Stimulated activated naive B cell treated with anti-CD40 and anti-IgM and Interleukin-4, amounts not matched to agents 10 μg/mL and 1 μg/mL and 100 μg/mL, for 72 hours (primary cell): Measurements from ENCODE around the gene TPGS1.

Source experiments
- ATAC-seq, 2 donors: fragments of 150-1000 bp; cut with Tn5 transposase; replicated peaks; 2 replicates each; pipeline ENCODE4 v1.10.0; 2021; ENCODE audit warnings: moderate library complexity in 1 of 2
- DNase-seq: peaks from one replicate; pipeline ENCODE4 v3.0.0; 2021
- H3K27ac Mint-ChIP-seq: one replicate; pipeline ENCODE4 v1.8.0; 2022; ENCODE audit warnings: mild to moderate bottlenecking, mixed read lengths
- H3K27me3 Mint-ChIP-seq, 2 donors: one replicate each; pipeline ENCODE4 v1.8.0; 2022; ENCODE audit warnings: mixed read lengths in 2 of 2
- H3K36me3 Mint-ChIP-seq, 2 donors: one replicate each; pipeline ENCODE4 v1.8.0; 2022; ENCODE audit warnings: mixed read lengths in 2 of 2, mild to moderate bottlenecking in 1 of 2
- H3K4me1 Mint-ChIP-seq, 2 donors: one replicate each; pipeline ENCODE4 v1.8.0; 2022; ENCODE audit warnings: mixed read lengths in 2 of 2, mild to moderate bottlenecking in 1 of 2
- H3K4me3 Mint-ChIP-seq, 2 donors: one replicate each; pipeline ENCODE4 v1.8.0; 2022; ENCODE audit warnings: mild to moderate bottlenecking in 2 of 2, mixed read lengths in 2 of 2, moderate library complexity in 1 of 2
- H3K9me3 Mint-ChIP-seq, 2 donors: one replicate each; pipeline ENCODE4 v1.8.0; 2022; ENCODE audit warnings: mixed read lengths in 2 of 2, mild to moderate bottlenecking in 1 of 2

The TPGS1 gene

DNA sequence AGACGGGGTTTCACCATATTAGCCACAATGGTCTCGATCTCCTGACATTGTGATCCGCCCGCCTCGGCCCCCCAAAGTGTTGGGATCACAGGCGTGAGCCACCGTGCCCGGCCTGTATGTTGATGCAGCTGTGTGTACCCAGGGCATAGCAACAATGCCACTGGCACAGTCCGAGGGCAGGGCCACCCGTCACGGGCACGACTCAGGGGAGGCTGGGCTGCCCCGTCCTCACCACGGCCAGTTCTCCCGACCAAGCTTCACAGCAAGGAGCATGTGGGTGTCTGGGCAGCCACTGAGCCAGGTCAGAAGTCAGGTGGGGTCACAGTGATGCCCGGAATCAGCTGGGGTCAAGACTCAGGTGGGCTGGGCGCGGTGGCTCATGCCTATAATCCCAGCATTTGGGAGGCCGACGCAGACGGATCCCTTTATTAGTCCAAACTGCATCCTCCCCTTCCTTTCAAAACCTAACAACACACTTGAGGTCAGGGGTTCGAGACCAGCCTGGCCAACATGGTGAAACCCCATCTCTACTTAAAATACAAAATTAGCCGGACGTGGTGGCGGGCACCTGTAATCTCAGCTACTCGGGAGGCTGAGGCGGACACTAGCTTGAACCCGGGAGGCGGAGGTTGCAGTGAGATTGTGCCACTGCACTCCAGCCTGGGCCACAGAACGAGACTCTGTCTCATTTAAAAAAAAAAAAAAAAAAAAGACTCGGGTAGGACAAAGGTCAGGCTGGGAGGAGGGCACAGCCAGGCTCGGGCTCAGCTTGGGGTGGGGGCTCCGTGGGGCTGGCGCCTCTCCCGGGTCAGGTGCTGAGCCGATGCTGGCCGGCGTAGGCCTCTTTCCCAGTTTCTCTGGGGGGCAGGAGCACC is 23.1 kb downstream of the TPGS1 start:
- Mint-ChIP-seq H3K9me3 (no peaks in the 10 kb centered on the region), H3K36me3 (peaks cover 3 to 4% of the 10 kb centered on the region in 2 donors), H3K4me1 (peaks cover 15 to 31% of the 10 kb centered on the region in 2 donors), H3K27ac (peak overlapping the region; percentile 91), H3K4me3 (peak overlapping the region; percentile 86 to 91), H3K27me3 (peaks cover 10 to 12% of the 10 kb centered on the region in 2 donors)
- ATAC-seq (peak; percentile 1), DNase-seq (no peak)

DNA sequence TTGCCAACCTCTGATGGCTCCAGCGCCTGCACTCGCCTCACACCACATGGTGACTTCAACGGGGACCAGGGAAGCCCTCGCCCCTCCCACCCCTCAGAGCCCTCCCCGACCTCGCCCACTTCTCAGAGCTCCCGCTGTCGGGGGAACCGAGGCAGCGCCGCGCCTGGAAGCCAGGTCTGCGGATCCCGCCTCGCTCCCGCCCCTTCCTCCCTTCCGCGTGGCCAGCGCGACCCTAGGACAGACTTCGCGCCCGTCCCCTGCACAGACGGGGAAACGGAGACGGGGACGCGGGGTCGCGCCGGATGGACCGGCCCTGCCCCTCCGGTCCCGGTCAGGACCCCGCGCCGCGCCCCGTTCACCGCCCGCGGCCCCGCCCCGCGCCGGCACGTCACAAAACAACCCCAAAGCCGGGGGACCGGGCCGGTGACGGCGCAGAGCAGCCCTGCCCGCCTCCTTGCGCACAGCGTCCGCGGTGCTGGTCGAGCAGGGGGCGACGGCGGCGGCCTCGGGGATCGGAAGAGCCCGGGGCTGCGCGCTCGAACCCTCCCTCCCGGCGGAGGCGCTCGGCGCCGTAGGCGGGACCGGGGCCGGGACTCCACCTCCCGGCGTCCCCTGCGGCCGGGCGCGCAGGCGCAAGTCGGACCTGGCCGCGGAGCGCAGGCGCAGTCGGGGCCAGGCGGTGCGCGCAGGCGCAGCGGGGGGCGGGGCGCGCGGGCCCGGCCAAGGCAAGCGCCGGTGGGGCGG is 23.9 kb downstream of the TPGS1 start:
- H3K27ac Mint-ChIP-seq, result peak overlapping the region; percentile 91

DNA sequence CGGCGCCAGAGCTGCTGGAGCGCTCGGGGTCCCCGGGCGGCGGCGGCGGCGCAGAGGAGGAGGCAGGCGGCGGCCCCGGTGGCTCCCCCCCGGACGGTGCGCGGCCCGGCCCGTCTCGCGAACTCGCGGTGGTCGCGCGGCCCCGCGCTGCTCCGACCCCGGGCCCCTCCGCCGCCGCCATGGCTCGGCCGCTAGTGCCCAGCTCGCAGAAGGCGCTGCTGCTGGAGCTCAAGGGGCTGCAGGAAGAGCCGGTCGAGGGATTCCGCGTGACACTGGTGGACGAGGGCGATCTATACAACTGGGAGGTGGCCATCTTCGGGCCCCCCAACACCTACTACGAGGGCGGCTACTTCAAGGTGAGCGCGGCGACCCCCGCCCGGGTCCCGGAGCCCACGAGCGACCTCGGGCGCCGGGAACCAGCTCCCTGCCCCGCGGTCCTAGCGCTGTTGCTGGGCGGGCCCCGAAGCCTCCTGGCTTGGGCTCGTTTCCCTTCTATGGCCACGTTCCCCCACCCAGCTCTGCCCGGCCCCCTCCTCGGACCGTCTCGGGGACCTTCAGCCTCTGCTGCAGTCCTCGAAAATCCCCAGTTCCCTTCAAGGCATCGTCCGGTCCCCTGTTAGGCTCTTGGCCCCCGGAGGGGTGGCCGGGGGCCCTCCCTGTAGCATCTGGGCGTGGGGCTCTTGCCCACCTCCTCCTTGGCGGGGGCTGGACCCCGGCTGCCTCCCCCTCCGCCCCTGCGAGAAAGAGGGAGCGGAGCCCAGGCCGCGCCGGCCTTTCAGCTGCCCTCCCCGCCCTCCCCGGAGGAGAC is 24.7 kb downstream of the TPGS1 start, which contains the start of gene CDC34:
Gene CDC34, plus strand, starts transcription at position 8 of the 808 bp plus-strand sequence. Its CDS starts 172 bp downstream, at position 180.
- no peaks in the 10 kb centered on the region for H3K9me3 Mint-ChIP-seq
- peaks cover 4% of the 10 kb centered on the region in 2 donors for H3K27me3 Mint-ChIP-seq
- H3K36me3 Mint-ChIP-seq, result peaks cover 4 to 5% of the 10 kb centered on the region in 2 donors
- ATAC-seq (peak; percentile 41 to 44), DNase-seq (no peak)
- H3K27ac Mint-ChIP-seq, result peak within 1 kb of the TSS; percentile 91
- peaks cover 15 to 31% of the 10 kb centered on the region in 2 donors for H3K4me1 Mint-ChIP-seq
- peak within 1 kb of the TSS; percentile 86 to 91 for H3K4me3 Mint-ChIP-seq

More for the DNA sequence above, 23.9 kb downstream of the TPGS1 start:
- H3K4me3 Mint-ChIP-seq, result peak overlapping the region; percentile 86 to 91
- H3K36me3 Mint-ChIP-seq, result peaks cover 4 to 5% of the 10 kb centered on the region in 2 donors
- ATAC-seq (peak; percentile 70 to 82), DNase-seq (peak; percentile 82)
- peaks cover 15 to 31% of the 10 kb centered on the region in 2 donors for H3K4me1 Mint-ChIP-seq
- H3K27me3 Mint-ChIP-seq, result peaks cover 7 to 8% of the 10 kb centered on the region in 2 donors
- no peaks in the 10 kb centered on the region for H3K9me3 Mint-ChIP-seq

DNA sequence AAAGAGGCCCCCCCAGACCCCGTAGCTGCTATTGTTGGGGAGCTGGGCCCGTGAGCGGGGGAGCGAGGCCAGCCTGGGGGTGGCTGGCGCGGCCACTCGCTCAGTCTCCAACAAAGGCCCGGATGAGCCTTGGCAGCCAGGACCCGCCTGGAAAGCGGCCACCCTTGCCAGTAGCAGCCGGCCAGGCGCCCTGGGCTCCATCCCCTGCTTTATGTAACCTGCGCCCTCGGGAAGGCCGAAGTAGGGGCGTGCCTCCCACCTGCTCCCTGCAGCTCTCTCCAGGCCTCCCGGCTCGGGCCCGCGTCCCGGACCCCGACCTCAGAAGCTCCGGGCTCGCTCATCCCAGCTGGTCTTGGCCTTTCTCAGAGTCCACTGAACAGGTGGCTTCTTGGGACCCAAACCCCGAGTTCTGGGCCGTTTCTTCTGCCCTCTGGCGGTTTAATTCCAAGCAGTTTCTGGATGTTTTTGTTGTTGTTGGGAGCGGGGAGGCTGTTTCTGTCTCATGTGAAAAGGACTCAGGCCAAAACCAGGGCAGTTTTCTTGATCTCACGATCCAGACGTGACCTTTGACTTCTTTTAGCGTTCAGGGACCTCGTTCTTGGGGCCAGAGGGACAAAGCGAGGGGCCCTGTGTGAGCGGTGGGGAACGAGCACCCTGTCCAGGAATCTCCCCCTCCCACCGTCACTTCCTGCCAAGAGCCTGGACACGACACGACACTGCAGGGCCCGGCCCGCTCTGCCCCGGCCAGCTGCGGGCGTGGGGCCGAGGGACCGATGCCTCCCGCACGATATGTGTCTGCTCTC is 25.5 kb downstream of the TPGS1 start:
- Mint-ChIP-seq H3K4me1 (peaks cover 15 to 31% of the 10 kb centered on the region in 2 donors), H3K36me3 (peaks cover 4 to 6% of the 10 kb centered on the region in 2 donors), H3K4me3 (peak overlapping the region; percentile 83 to 91), H3K27me3 (peaks cover 0 to 4% of the 10 kb centered on the region in 2 donors), H3K27ac (peak overlapping the region; percentile 75), H3K9me3 (no peaks in the 10 kb centered on the region)
- no peak for DNase-seq
- peak; percentile 2 to 8 for ATAC-seq

DNA sequence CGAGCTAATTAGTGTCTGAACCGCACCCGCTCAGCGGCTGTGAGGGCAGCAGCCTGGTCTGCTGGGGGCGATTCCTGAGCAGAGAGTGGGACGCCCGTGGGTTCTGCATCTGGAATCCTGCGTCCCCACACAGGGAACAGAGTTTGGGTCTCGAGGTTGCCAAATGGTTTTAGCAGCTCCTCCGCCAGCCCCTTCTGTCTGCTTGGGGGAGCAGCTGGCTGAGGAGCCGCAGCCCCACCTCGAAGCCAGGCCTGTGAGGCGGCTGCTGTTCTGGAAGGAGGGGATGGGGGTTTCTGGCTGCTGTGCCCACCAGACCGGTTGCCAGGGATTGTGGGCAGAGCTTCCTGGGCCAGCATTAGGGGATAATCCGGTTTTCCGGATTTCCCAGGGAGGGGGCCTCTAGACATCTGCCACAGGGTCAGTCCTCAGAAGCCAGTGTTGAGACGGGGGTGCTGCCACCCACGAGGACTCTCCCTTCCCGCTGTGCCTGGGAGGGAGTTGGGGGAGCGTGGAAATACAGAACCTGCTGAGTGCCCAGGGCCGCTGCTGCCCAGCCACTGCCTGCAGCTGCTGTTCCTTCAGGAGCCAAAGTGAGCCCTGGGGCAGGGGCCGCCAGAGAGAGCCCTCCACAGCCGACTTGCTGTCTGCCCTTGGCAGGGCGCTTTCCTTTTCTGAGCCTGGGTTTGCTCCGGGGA is 26.2 kb downstream of the TPGS1 start:
- Mint-ChIP-seq H3K36me3 (peaks cover 9 to 13% of the 10 kb centered on the region in 2 donors), H3K27ac (peak overlapping the region; percentile 67), H3K27me3 (peaks cover 0 to under 1% of the 10 kb centered on the region in 2 donors)

DNA sequence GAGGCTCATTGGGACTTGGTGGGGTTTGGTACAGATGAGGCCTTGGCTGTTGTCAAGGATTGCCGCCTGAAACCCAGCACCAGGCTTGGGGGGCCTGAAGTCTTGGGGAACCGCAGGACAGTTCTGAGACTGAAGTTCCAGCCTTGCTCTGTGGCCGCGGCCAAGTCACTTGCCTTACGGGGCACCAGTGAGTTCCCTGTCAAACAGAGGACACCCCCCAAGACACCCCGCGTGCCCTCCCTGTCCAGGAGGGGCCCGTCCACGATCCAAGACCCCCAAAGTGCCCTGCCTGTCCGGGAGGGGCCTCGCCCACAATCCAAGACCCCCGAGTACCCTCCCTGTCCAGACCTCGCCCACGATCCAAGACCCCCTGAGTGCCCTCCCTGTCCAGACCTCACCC is 26.8 kb downstream of the TPGS1 start:
- Mint-ChIP-seq H3K9me3 (no peaks in the 10 kb centered on the region), H3K36me3 (peaks cover 14 to 17% of the 10 kb centered on the region in 2 donors), H3K4me3 (no peak overlapping the region), H3K27ac (no peak overlapping the region), H3K4me1 (peaks cover 17 to 31% of the 10 kb centered on the region in 2 donors), H3K27me3 (no peaks in the 10 kb centered on the region)
- ATAC-seq (no peak), DNase-seq (no peak)

More for the DNA sequence above, 26.2 kb downstream of the TPGS1 start:
- no peak for DNase-seq
- no peak for ATAC-seq
- Mint-ChIP-seq H3K9me3 (no peaks in the 10 kb centered on the region), H3K4me1 (peaks cover 17 to 31% of the 10 kb centered on the region in 2 donors), H3K4me3 (peak overlapping the region; percentile 83 to 91)

DNA sequence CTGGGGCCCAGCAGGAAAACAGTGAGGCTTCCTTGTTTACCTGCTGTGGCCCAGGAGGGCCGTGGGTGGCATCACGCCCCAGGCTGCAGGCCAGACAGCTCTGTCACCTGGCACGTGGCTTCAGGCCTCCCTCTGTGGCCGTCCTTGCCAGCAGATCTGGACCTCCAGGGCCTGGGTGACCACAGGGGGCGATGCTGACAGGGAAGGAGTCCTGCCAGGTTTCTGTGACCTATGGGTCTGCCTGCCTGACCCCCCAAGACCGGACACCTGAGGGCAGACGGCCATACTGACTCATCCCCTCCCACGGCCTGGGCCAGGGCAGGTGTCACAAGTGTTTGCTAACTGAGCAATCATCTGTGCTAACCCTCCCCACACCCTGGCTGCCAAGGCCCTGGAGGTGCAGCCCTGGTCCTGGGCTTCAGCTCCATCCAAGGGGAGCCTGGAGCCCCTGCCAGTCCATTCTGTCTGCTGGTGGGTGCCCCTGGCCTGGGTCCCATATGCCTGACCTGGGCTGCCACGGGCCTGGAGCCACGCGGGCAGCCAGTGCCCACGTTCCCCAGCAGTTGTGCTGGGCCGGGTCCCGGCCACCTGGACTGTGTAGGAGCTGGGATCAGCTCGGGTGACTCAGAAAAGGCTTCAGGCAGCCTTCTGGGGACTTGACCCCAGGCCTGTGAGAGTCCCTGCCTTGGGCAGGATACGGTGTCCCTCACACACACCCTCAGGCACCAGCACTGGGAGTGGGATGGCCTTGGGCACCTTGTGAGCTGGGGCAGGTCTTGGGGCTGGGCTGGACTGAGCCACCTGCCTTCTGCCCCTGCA is 27.9 kb downstream of the TPGS1 start:
- DNase-seq (no peak), ATAC-seq (no peak)
- peaks cover 21 to 22% of the 10 kb centered on the region in 2 donors for H3K36me3 Mint-ChIP-seq
- H3K4me3 Mint-ChIP-seq, result peak overlapping the region; percentile 46 to 56
- peak overlapping the region; percentile 37 for H3K27ac Mint-ChIP-seq
- no peaks in the 10 kb centered on the region for H3K9me3 Mint-ChIP-seq
- H3K4me1 Mint-ChIP-seq, result peaks cover 14 to 28% of the 10 kb centered on the region in 2 donors
- H3K27me3 Mint-ChIP-seq, result no peaks in the 10 kb centered on the region

DNA sequence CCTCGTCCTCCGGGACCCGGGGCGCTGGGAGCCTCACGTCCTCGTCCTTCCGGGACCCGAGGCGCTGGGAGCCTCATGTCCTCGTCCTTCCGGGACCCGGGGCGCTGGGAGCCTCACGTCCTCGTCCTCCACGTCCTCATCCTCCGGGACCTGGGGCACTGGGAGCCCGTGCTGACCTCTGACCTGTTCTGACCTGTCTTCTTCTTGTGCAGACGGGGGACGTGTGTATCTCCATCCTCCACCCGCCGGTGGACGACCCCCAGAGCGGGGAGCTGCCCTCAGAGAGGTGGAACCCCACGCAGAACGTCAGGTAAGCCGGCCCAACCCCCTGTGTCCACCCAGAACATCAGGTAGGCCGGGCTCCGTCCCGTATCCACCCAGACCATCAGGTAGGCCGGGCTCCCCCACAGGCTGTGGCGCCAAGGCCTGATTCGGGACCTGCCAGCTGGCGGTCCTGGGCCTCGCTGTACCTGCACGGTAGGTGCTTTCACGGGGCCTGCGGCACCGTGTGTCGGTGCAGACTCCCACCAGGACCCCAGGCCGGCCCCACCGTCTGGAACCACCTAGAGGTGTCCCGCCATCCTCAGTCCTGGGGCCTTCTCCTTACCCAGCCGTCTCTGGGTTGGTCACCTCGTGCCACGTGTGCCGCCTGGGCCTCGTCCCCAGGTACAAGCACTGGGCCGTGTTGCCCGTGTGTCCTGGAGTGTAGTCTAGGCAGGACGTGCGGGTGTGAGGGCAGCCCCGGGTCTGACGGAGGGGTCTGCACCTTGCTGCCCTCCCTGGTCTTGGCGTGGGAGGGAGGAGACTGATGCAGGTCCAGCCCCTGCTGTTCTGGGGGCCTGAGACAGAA is 29.0 kb downstream of the TPGS1 start:
- no peaks in the 10 kb centered on the region for H3K27me3 Mint-ChIP-seq
- no peaks in the 10 kb centered on the region for H3K9me3 Mint-ChIP-seq
- DNase-seq, result no peak
- H3K4me3 Mint-ChIP-seq, result no peak overlapping the region
- no peak overlapping the region for H3K27ac Mint-ChIP-seq
- no peak for ATAC-seq
- H3K36me3 Mint-ChIP-seq, result peaks cover 21 to 22% of the 10 kb centered on the region in 2 donors
- H3K4me1 Mint-ChIP-seq, result peaks cover 14 to 23% of the 10 kb centered on the region in 2 donors

DNA sequence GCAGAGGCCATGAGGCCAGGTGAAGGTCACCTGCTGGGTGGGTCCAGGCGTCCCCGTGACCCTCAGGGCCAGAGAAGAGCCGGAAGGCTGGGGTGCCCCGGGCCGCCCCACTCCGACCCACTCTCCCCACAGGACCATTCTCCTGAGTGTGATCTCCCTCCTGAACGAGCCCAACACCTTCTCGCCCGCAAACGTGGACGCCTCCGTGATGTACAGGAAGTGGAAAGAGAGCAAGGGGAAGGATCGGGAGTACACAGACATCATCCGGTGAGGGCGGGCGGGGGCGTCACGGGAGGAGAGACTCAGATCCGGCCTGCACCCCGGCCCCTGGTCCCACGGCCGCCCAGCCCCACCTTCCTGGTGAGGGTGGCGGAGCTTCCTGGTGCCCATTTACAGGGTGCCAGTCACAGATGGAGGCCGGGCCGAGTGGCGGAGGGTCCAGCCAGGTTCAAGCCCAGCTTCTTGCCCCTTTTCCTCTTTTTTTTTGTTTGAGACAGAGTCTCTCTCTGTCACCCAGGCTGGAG is 29.6 kb downstream of the TPGS1 start:
- ATAC-seq (no peak), DNase-seq (no peak)
- Mint-ChIP-seq H3K27ac (no peak overlapping the region), H3K36me3 (peaks cover 21 to 24% of the 10 kb centered on the region in 2 donors), H3K9me3 (no peaks in the 10 kb centered on the region), H3K4me1 (peaks cover 14 to 23% of the 10 kb centered on the region in 2 donors), H3K27me3 (no peaks in the 10 kb centered on the region), H3K4me3 (no peak overlapping the region)

DNA sequence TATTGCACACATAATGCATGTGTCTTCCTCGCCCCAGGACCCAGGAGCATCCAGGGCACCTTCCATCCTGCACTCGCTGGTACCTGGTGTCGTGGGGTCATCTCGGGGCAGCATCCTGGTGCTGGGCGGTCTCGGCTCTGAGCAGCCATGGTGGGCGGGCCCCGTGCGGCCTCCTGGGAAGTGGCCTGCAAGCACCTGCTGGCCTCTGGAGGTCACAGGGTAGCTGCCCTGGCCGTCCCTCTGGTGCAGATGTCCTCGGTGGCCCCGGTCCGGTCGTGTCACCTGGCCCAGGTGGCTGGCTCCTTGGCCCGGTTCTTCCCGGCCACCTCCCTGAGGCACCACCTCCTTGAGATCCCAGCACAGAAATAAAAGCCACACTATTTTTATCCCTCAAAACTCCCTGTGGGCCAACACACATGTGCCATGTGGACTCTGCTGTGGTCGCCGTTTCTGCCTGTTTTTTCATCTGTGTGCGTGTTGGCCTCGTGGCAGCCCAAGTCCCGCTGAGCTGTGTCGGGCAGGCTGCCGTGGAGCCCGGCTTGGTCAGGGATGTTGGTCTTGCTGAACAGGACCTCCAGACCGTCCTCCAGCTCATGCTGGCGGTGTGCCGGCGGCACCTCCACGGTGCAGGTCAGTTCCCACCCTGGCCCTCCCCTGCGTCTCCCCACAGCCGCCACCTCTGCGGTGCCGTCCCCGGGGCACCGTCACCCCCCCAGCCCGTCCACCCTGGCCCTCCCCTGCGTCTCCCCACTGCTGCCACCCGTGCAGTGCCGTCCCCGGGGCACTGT is 31.5 kb downstream of the TPGS1 start:
- peaks cover 9 to 20% of the 10 kb centered on the region in 2 donors for H3K4me1 Mint-ChIP-seq
- peaks cover 24 to 29% of the 10 kb centered on the region in 2 donors for H3K36me3 Mint-ChIP-seq
- ATAC-seq (no peak), DNase-seq (no peak)
- H3K4me3 Mint-ChIP-seq, result no peak overlapping the region
- no peak overlapping the region for H3K27ac Mint-ChIP-seq
- no peaks in the 10 kb centered on the region for H3K27me3 Mint-ChIP-seq
- H3K9me3 Mint-ChIP-seq, result no peaks in the 10 kb centered on the region
